ENCODE measurements around the gene OR6Y1.

- no peak for TF ChIP-seq MAX (IDR thresholded peaks at IDR 0.05)
- no peak for TF ChIP-seq RAD21 (IDR thresholded peaks at IDR 0.05; ENCODE audit: low read depth)
- TF ChIP-seq SRF (IDR thresholded peaks at IDR 0.05; ENCODE audit: low read depth), result no peak
- TF ChIP-seq POLR2A (IDR thresholded peaks at IDR 0.05; ENCODE audit: borderline replicate concordance, extremely low read depth, insufficient read depth, insufficient read length), result no peak
- no peak for TF ChIP-seq CTCF (IDR thresholded peaks at IDR 0.05 in 2 of 3, conservative IDR thresholded peaks at IDR 0.05 in 1 of 3; ENCODE audit: borderline replicate concordance in 1 of 3, insufficient read depth in 1 of 3, low read depth in 2 of 3, low read length in 2 of 3)
- no peak for TF ChIP-seq JUND (IDR thresholded peaks at IDR 0.05)
- TF ChIP-seq EZH2 (IDR thresholded peaks at IDR 0.05), result no peak
- TF ChIP-seq ZNF274 (IDR thresholded peaks at IDR 0.05; ENCODE audit: low read depth, low read length), result no peak
- TF ChIP-seq POLR2AphosphoS5 (IDR thresholded peaks at IDR 0.05; ENCODE audit: low read depth, low read length), result no peak
Measured at GRCh38 chr1:158559696-158560095, 5.5 kb upstream of the OR6Y1 start.

All from HCT116 (cell line).